GM19351 (cell line): ENCODE results near the gene PSME3.
A peak's percentile ranks its signal among the peaks of the same experiment; 100 is the strongest.

Experiments used
- ATAC-seq: cut with Tn5 transposase; IDR thresholded peaks from one replicate; pipeline ENCODE4 v1.9.1; 2021; ENCODE audit warnings: mild to moderate bottlenecking, moderate library complexity; ENCODE audit not compliant: unreplicated experiment

The PSME3 gene

GRCh38 chr17:42832934-42833766 lies at the start of gene PSME3:
Gene PSME3, plus strand, starts transcription at chr17:42833397. Its CDS starts 235 bp downstream, at chr17:42833632.
- peak; percentile 73 for ATAC-seq

GRCh38 chr17:42783791-42784138 lies 49.4 kb upstream of the PSME3 start:
- ATAC-seq: no peak

GRCh38 chr17:42784409-42784808 lies 48.8 kb upstream of the PSME3 start:
- ATAC-seq: no peak

- ATAC-seq: no peak
These were observed 48.2 kb upstream of the PSME3 start for GRCh38 chr17:42784811-42785592.

DNA sequence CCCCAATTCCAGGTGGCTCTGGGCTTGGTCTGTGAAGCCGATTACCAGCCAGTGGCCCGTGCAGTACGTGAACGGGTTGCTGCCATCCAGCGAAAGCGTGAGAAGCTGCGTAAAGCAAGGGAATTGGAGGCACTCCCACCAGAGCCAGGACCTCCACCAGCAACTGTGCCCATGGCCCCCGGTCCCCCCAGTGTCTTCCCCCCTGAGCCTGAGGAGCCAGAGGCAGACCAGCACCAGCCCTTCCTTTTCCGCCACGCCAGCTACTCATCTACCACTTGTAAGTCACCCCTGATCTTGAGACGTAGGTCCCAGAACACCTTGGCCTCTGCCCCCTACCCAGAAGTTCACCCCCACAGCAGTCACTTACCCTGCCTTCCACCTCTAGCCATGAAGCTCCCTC lies 45.9 kb upstream of the PSME3 start:
- ATAC-seq: no peak

DNA sequence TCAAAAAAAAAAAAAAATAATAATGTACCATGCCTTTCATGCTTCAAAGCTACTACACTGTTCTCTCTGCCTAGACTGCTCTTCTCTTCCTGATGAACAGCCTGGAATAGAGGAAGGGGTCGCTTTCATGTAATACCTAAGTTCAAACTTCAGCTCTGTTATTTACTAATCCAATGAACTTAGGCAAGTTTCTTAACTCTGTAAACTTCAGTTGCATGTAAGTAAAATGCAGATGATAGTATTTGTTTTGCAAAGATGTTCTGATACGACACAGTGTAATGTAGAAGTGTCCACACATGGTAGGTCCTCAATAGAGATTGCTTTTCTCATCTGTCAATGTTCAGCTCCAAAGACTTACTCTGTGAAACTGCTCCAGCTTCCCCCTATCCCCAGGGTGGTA lies 41.2 kb upstream of the PSME3 start:
- no peak for ATAC-seq

- no peak for ATAC-seq
These were observed 40.7 kb upstream of the PSME3 start for GRCh38 chr17:42792545-42792944.

DNA sequence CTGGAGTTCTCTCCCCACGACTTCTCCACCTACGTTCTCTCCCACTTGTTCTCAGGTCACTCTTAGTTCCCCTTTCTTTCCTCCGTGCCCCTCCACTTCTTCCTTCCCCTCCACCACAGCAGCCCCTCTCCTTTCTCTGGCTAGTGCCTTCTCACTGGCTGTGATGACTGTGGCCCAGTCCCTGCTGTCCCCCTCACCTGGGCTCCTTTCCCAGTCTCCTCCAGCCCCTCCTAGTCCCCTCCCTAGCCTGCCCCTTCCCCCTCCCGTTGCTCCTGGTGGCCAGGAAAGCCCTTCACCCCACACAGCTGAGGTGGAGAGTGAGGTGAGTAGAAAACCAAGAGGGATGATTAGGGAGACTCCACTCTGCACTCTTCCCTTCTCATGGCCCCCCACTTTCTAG lies 38.1 kb upstream of the PSME3 start:
- no peak for ATAC-seq

DNA sequence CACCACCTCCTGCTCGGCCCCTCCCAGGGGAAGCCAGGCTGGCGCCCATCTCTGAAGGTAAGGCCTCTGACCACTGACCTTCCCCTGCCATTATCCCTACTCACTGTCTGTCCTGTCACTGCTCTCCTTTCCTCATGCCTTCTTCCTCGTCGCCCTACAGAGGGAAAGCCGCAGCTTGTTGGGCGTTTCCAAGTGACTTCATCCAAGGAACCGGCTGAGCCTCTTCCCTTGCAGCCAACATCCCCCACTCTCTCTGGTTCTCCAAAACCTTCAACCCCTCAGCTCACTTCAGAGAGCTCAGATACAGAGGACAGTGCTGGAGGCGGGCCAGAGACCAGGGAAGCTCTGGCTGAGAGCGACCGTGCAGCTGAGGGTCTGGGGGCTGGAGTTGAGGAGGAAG lies 37.7 kb upstream of the PSME3 start:
- no peak for ATAC-seq

- ATAC-seq: no peak
These were observed 37.0 kb upstream of the PSME3 start for GRCh38 chr17:42796066-42796758.

GRCh38 chr17:42797067-42798007 lies 35.9 kb upstream of the PSME3 start:
- no peak for ATAC-seq

DNA sequence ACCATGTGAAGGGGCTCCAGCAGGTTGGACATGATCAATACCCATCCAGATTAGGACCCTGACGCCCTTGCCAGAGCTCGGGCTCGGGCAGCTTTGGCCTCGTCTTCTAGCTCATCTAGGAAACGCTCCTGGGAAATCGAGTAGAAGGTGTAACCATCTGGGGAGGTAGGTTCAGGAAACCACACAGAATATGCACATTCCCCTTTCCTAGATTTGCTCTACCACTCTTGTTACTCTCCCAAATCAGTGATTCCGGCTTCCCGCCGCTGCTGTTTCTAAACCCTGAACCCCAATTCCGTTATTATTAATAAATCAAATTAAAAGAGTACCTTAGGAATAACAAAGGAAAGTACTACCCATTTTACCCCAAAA lies 35.2 kb upstream of the PSME3 start:
- no peak for ATAC-seq

GRCh38 chr17:42798383-42799380 lies 34.5 kb upstream of the PSME3 start, which contains the start of the genes CNTD1 and COA3:
Gene CNTD1, plus strand, starts transcription at chr17:42798861. Its CDS starts 207 bp downstream, at chr17:42799068.
Gene COA3, minus strand, starts transcription at chr17:42798704. Its CDS starts 23 bp downstream, at chr17:42798681.
- ATAC-seq: peak; percentile 73

- ATAC-seq: no peak
These were observed 29.9 kb upstream of the PSME3 start for GRCh38 chr17:42803074-42803883.

GRCh38 chr17:42804918-42805367 lies 28.3 kb upstream of the PSME3 start:
- no peak for ATAC-seq

- ATAC-seq: no peak
These were observed 26.9 kb upstream of the PSME3 start for GRCh38 chr17:42806249-42806648.

GRCh38 chr17:42809250-42809649 lies 23.9 kb upstream of the PSME3 start:
- ATAC-seq: no peak
